T47D (cell line): ENCODE measurements around the gene RAMP1.
A peak's percentile ranks its signal among the peaks of the same experiment; 100 is the strongest.
"Not testable (repeated sequence)": the region's sequence is repeated elsewhere in the genome, so short reads cannot be mapped to it uniquely, and the experiment has no call there.

Source experiments
- DNase-seq, 2 experiments: peaks; one replicate each; pipeline versions ENCODE4 v3.0.0 to v3.0.0-alpha.2; 2011 to 2012; ENCODE audit warnings: low read depth in 1 of 2, low spot score in 1 of 2
- JUND ChIP-seq: IDR thresholded peaks from 2 replicates; pipeline ENCODE4 v1.6.1; 2012; ENCODE audit warnings: low read depth
- in situ Hi-C: cut with HindIII; loops from 2 replicates; pipeline ENCODE4 v1.10.0; 2016; ENCODE audit warnings: low sequenced_read_pairs, low pct_unique_long_range_greater_than_20kb

RAMP1 gene

DNA sequence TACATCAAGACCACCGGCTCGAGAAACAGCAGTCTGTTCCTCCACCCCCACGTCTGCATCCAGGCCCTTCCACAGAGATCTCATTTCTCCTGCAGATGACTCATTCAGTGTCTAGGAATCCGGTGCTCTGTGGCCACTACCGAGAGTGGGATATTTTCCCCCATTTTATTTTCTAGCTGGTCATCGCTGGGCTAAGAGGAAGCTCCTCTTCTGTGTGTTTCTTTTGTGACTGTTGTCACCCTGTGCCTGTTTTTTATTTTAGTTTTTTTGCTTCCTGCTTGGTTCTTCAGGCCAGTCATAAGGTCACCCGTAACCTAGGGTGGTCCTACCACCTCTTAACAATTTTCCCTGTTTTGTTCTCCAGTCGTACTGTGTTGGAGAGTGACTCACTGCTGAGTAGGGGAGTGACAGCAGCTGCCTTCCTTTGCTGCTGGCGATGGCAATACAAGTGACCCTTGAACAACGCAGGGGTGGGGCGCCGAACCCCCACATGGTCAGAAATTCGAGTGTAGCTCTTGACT, 6.7 kb downstream of the RAMP1 start:
- in situ Hi-C loops = no loop called here
- TF ChIP-seq JUND = no peak
- DNase-seq = no peak

- peak; percentile 56 to 66 for DNase-seq
- TF ChIP-seq JUND = no peak
- in situ Hi-C loops = no loop called here
Observed at GRCh38 chr2:237867465-237867864, 8.0 kb downstream of the RAMP1 start.

- DNase-seq, in situ Hi-C loops: not testable (repeated sequence)
Observed at GRCh38 chr2:237868074-237868473, 8.7 kb downstream of the RAMP1 start.

- no peak for TF ChIP-seq JUND
- in situ Hi-C loops = no loop called here
- DNase-seq = no peak
Observed at GRCh38 chr2:237868631-237869342, 9.4 kb downstream of the RAMP1 start.

GRCh38 chr2:237869343-237870102, 10.1 kb downstream of the RAMP1 start:
- TF ChIP-seq JUND = no peak
- in situ Hi-C loops = no loop called here
- DNase-seq = no peak

- TF ChIP-seq JUND = no peak
- no peak for DNase-seq
- in situ Hi-C loops = no loop called here
Observed at GRCh38 chr2:237870126-237870525, 10.7 kb downstream of the RAMP1 start.

DNA sequence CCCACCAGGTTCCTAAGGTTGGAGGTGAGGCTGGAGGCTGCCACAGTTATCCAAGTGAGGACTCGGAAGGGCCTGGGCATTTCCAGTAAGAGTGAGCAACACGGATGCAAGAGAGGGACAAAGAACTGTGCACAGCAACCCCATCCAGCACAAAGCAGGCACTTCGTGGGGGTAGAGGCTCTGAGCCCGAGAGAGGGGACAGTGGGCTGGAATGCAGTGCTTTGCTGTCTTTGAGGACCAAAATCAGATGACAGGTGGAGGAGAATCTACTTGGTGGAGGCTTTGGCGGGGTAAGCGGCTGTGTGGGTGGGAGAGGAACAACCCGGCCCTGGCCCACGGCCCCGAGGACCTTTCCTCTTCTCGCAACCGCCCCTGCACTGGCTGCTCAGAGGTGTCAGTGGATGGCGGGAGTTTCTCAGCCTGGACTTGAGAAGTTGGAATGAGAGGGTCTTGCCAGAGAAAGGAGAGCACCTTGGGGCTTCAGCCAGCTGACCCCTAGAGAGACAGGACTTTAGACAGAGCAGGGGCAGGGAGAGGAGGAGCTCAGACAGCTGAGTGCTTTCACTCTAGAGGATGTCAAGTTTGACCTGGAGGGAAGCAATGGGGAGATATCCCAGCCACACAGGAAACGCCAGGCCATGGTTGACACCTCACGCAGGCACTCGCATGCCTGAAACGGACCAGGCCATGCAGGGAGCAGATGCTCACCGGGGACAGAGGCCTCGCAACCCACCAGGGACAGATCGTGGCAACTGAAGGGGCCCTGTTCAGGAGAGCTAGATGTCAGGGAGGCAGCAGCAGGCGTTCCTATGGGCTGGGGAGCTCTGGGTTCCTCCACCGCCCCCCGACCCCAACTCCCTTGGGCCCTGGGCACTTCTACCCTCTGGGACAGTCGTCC, 11.6 kb downstream of the RAMP1 start:
- TF ChIP-seq JUND = no peak
- DNase-seq = no peak
- in situ Hi-C loops = no loop called here

- no peak for DNase-seq
- in situ Hi-C loops = no loop called here
- TF ChIP-seq JUND = no peak
Observed at GRCh38 chr2:237872178-237872887, 12.9 kb downstream of the RAMP1 start.

DNA sequence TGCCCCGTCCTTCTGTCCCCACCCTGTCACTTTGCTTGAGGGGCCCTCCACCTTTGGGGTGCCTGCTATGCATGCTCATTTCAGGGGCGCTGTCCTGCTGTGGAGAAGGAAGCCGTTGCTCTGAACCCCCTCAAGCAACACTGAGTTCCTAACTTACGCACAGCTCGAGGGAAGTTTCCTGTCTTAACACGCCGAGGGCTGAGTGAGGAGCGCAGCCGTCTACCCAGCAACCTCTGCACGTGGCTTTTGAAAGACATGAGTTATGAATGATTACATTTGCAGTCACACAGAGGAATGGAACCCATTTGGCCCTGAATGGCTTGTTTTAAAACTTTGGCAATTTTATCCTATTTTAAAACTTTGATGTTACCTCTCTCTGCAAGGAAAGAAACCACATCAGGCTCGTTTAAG, 14.0 kb downstream of the RAMP1 start:
- no peak for DNase-seq
- in situ Hi-C loops = no loop called here
- no peak for TF ChIP-seq JUND

DNA sequence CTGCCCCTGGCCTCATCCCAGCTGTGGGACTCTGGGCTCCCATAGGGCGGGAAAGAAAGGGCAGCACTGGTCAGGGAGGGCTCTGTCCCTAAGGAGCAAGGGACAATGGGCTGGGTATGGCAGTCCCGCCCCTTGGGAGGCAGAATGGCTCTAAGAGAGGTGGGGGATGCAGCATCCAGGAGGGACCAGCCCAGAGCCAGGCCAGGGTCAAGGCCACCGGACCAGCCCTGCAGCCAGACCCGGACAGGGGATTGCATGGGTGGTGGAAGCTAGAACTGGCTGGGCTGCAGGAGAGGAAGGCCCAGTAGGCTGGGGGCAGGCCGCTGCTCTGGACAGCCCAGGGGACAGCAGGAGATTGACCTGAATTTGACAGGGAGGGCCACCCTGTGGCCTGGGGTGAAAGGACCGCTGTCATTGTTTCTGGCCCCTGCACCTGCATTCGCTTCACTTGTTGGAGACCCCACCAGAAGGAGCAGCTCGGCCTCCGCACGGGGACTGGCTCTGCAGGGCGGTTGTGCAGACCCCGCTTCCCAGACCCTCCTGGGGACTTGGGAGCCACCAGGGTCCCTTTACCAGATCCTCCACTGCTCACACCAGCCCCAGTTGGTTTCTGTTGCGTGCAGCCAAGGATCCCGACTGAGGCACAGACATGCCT, 14.6 kb downstream of the RAMP1 start:
- TF ChIP-seq JUND = no peak
- in situ Hi-C loops = no loop called here
- DNase-seq = no peak

GRCh38 chr2:237874585-237875161, 15.2 kb downstream of the RAMP1 start:
- DNase-seq = no peak
- no peak for TF ChIP-seq JUND
- in situ Hi-C loops = no loop called here
